Endothelial cell of umbilical vein (primary cell): Measurements from ENCODE around the gene TOP1. TPM values are rescaled to one million over a fixed set of nuclear protein-coding genes. Genes with fewer than 3 reads are reported as not detected.

ENCODE experiments used
- BruUV-seq: library from RNA; stranded (reverse); fragments of 400-500 nt; replicated peaks from 2 replicates; lab custom pipeline; 2021; lab: Mats Ljungman, UMichigan
- CTCF ChIA-PET: fragments of 300-600, 350-600 bp; sonication (Branson Sonifier 250); formaldehyde crosslinking; loops from one replicate; lab custom pipeline; 2021; ENCODE audit warnings: antibody characterized with exemption, inconsistent platforms; lab: Charles Lee
- POLR2A ChIA-PET: fragments of 300-600, 350-600 bp; sonication (Branson Sonifier 250); formaldehyde crosslinking; loops from one replicate; lab custom pipeline; 2021; ENCODE audit warnings: antibody characterized with exemption, inconsistent platforms; lab: Charles Lee
- DNase-seq: peaks from one replicate; pipeline ENCODE4 v3.0.0-alpha.2; 2011; ENCODE audit warnings: low read depth, low spot score
- FAIRE-seq: peaks from 2 replicates; lab custom pipeline; 2011; peaks lifted over from hg19 to GRCh38; lab: Jason Lieb, UNC
- H2AFZ ChIP-seq: 2 replicates; pipeline ENCODE4 v1.6.0; 2012; ENCODE audit warnings: low read depth, low read length, control low read depth, inconsistent platforms
- H3K27ac ChIP-seq: 2 replicates; pipeline ENCODE4 v1.5.1; 2011; ENCODE audit warnings: low read depth, mild to moderate bottlenecking, control low read depth, low read length, moderate library complexity; ENCODE audit not compliant: insufficient read depth
- H3K27me3 ChIP-seq, 2 experiments: 2 replicates each; pipeline versions ENCODE4 v1.6.0 to v1.6.1; 2011; ENCODE audit warnings: low read length in 2 of 2, mixed read lengths in 1 of 2; ENCODE audit not compliant: control insufficient read depth in 2 of 2, insufficient read depth in 2 of 2
- H3K36me3 ChIP-seq, 2 experiments: 2 replicates in 1 of 2; 3 replicates in 1 of 2; pipeline ENCODE4 v1.5.1; 2011; ENCODE audit warnings: low read length in 2 of 2, mild to moderate bottlenecking in 1 of 2, moderate library complexity in 1 of 2; ENCODE audit not compliant: control insufficient read depth in 2 of 2, insufficient read depth in 2 of 2; ENCODE audit errors: extremely low read depth in 1 of 2
- H3K4me1 ChIP-seq: 3 replicates; pipeline ENCODE4 v1.5.1; 2011; ENCODE audit warnings: mild to moderate bottlenecking, low read length; ENCODE audit not compliant: control insufficient read depth, insufficient read depth; ENCODE audit errors: extremely low read depth
- H3K4me2 ChIP-seq: 2 replicates; pipeline ENCODE4 v1.6.1; 2011; ENCODE audit warnings: low read length, control low read depth, mixed read lengths; ENCODE audit not compliant: insufficient read depth
- H3K4me3 ChIP-seq, 3 experiments: fragments of 200-600 bp in 1 of 3; sonication (generic), shearing (Covaris generic) in 1 of 3; replicated peaks in 1 of 3; 2 replicates each; pipeline ENCODE4 v1.5.1; 2011 to 2016; ENCODE audit warnings: control low read depth in 3 of 3, low read length in 3 of 3, mild to moderate bottlenecking in 2 of 3, inconsistent platforms in 1 of 3, low read depth in 1 of 3, moderate library complexity in 1 of 3; ENCODE audit not compliant: insufficient read depth in 1 of 3
- H3K79me2 ChIP-seq: 2 replicates; pipeline ENCODE4 v1.6.0; 2012; ENCODE audit warnings: low read length, inconsistent platforms; ENCODE audit not compliant: control insufficient read depth, insufficient read depth
- H3K9ac ChIP-seq: replicated peaks from 2 replicates; pipeline ENCODE3; 2011; ENCODE audit warnings: low read length, control low read depth; ENCODE audit not compliant: insufficient read depth; ENCODE audit errors: extremely low read depth
- H3K9me1 ChIP-seq: replicated peaks from 3 replicates; pipeline ENCODE4 v1.6.0; 2011; ENCODE audit warnings: mild to moderate bottlenecking, low read length; ENCODE audit not compliant: control insufficient read depth, insufficient read depth; ENCODE audit errors: extremely low read depth
- H3K9me3 ChIP-seq: replicated peaks from 2 replicates; pipeline ENCODE4 v1.5.1; 2012; ENCODE audit warnings: low read length, inconsistent platforms; ENCODE audit not compliant: control insufficient read depth, insufficient read depth
- H4K20me1 ChIP-seq: replicated peaks from 2 replicates; pipeline ENCODE3; 2011; ENCODE audit warnings: mild to moderate bottlenecking, low read length; ENCODE audit not compliant: control insufficient read depth, insufficient read depth; ENCODE audit errors: extremely low read depth
- CTCF ChIP-seq, 2 donors: IDR thresholded peaks; 1 replicate in 1 of 2; 2 replicates in 1 of 2; pipeline ENCODE4 v1.5.1; 2011; ENCODE audit warnings: low read length in 2 of 2, mild to moderate bottlenecking in 2 of 2, moderate library complexity in 2 of 2, control low read depth in 1 of 2, inconsistent platforms in 1 of 2, low read depth in 1 of 2; ENCODE audit not compliant: insufficient read depth in 1 of 2; ENCODE audit errors: extremely low read depth in 1 of 2
- EZH2 ChIP-seq: IDR thresholded peaks from 2 replicates; pipeline ENCODE4 v1.6.1; 2012; ENCODE audit warnings: borderline replicate concordance, low read depth, mild to moderate bottlenecking, moderate library complexity, low read length, inconsistent platforms; ENCODE audit not compliant: severe bottlenecking
- FOS ChIP-seq: IDR thresholded peaks from 2 replicates; pipeline ENCODE4 v1.6.1; 2011; ENCODE audit warnings: mild to moderate bottlenecking, low read length, moderate library complexity, borderline replicate concordance; ENCODE audit not compliant: insufficient read depth
- GATA2 ChIP-seq: IDR thresholded peaks from 2 replicates; pipeline ENCODE4 v1.7.0; 2011; ENCODE audit warnings: low read depth, mild to moderate bottlenecking, moderate library complexity, mixed read lengths, low read length; ENCODE audit not compliant: insufficient read length, insufficient read depth
- JUN ChIP-seq: IDR thresholded peaks from 2 replicates; pipeline ENCODE4 v1.6.1; 2011; ENCODE audit warnings: borderline replicate concordance, low read depth; ENCODE audit not compliant: insufficient read length, insufficient read depth
- MAX ChIP-seq: IDR thresholded peaks from 2 replicates; pipeline ENCODE4 v1.6.1; 2011; ENCODE audit not compliant: insufficient read depth, insufficient read length
- MYC ChIP-seq: IDR thresholded peaks from one replicate; pipeline ENCODE4 v1.6.1; 2011; ENCODE audit warnings: mild to moderate bottlenecking, low read depth, low read length
- POLR2A ChIP-seq: IDR thresholded peaks from 2 replicates; pipeline ENCODE4 v1.6.1; 2012; ENCODE audit warnings: low read depth, mild to moderate bottlenecking, control low read depth, low read length
- POLR2AphosphoS5 ChIP-seq: IDR thresholded peaks from 2 replicates; pipeline ENCODE4 v1.6.1; 2012; ENCODE audit warnings: low read depth, mild to moderate bottlenecking, control low read depth, low read length, moderate library complexity; ENCODE audit not compliant: insufficient read depth
- dilution Hi-C: fragments of 300-500 bp; cut with MboI; formaldehyde crosslinking; loops from one replicate; pipeline ENCODE4 v1.15.0; 2019; ENCODE audit warnings: low sequenced_read_pairs; ENCODE audit not compliant: extremely low pct_ligation_motif_present
- intact Hi-C: fragments of 100-400 bp; cut with micrococcal nuclease; formaldehyde crosslinking; loops from one replicate; pipeline ENCODE4 v1.10.0; 2022
- polyA plus RNA-seq, 4 experiments: library from polyadenylated mRNA; depleted of rRNA in 3 of 4; stranded (reverse) in 3 of 4; unstranded in 1 of 4; fragments of >200 nt; gene quantifications; 2 replicates each; pipeline versions ENCODE4 v1.2.1 to v1.2.3, GENCODE V29; 2011 to 2012; ENCODE audit warnings: missing spikeins in 1 of 4
- total RNA-seq: library from RNA; stranded (reverse); gene quantifications from 2 replicates; pipeline ENCODE4 v1.2.3, GENCODE V29; 2021

TOP1 gene
- total and polyA plus RNA-seq, 2 donors (not counting 3 experiments of a cell fraction or from before 2014, with no cell fraction given) = 7.0 to 77.4 TPM

- Histone ChIP-seq H3K9ac (no peak overlapping the region), H4K20me1 (no peaks in the 10 kb centered on the region), H3K27ac (no peak overlapping the region), H3K4me2 (no peak overlapping the region), H3K4me3 (no peak overlapping the region), H3K79me2 (peaks cover 3% of the 10 kb centered on the region), H3K4me1 (peaks cover 14% of the 10 kb centered on the region), H3K9me3 (no peaks in the 10 kb centered on the region), H3K36me3 (peaks cover 23 to 31% of the 10 kb centered on the region in 2 experiments), H3K9me1 (no peaks in the 10 kb centered on the region), H3K27me3 (no peaks in the 10 kb centered on the region), H2AFZ (no peak overlapping the region)
- peak; percentile 30 for DNase-seq
- TF ChIP-seq GATA2 = no peak
- no peak for TF ChIP-seq MAX
- no peak for TF ChIP-seq JUN
- no peak for TF ChIP-seq EZH2
- no peak for TF ChIP-seq FOS
- no peak for TF ChIP-seq POLR2A
- TF ChIP-seq CTCF (IDR thresholded peaks at IDR 0.05; ENCODE audit: extremely low read depth in 1 of 2, insufficient read depth in 1 of 2, low read depth in 1 of 2, low read length in 2 of 2) = no peak
- no peak for TF ChIP-seq MYC
- no peak for TF ChIP-seq POLR2AphosphoS5
- intact Hi-C loops = loop anchor here (1.0 to 2.0 kb wide), 3 partner anchors 66 to 126 kb away; partner anchors contain the start of gene TOP1
- CTCF ChIA-PET = interaction anchor here (0.5 to 7.9 kb wide), 28 partner anchors 8 to 132 kb away, joined by 3 to 282 read pairs (median 5); no protein-coding TSS in a partner anchor
- no TSS peak for BruUV-seq
- dilution Hi-C loops = no loop called here
- no peak for FAIRE-seq
- POLR2A ChIA-PET = interaction anchor here (0.9 to 1.0 kb wide), 2 partner anchors 104 to 125 kb away, joined by 3 read pairs; no protein-coding TSS in a partner anchor
Measured at GRCh38 chr20:41094353-41095055, 65.9 kb downstream of the TOP1 start.
